Measurements from ENCODE around the gene P3H2. TPM values are rescaled to one million over a fixed set of nuclear protein-coding genes. Genes with fewer than 3 reads are reported as not detected.
"Not testable (repeated sequence)": the region's sequence is repeated elsewhere in the genome, so short reads cannot be mapped to it uniquely, and the experiment has no call there.

P3H2 gene
- polyA plus RNA-seq, 6 donors from 2014 or later = not detected

DNA sequence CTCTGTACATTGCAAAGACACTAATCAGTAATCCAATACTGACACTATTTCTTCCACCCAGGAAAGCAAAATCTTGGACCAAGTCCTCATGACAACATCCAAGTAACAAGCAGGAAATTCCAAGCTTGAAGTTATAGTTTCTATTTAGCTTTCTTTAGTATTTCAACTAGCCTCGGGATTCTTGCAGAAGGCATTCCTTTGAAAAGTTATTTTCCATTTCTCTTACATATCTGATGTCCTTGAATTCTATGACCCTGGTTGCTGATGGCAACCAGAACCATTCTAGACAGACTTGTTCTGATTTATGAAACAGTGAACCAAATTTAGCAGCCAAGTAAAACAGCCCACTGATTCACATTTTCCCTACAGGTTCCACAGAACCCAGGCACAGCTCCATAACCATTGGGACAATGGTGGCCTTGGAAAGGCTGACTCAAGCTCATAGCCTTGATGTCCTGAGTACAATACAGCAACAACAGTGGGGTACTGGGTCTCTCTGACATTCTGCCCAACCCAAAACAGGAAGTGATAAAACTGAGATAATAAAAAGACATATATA is 26.5 kb downstream of the P3H2 start:
- DNase-seq = no peak
- H3K27ac Mint-ChIP-seq = no peak overlapping the region
- H3K36me3 Mint-ChIP-seq = no peaks in the 10 kb centered on the region
- no peaks in the 10 kb centered on the region for H3K4me1 Mint-ChIP-seq
- no peak for ATAC-seq (ENCODE audit: low read depth in 2 of 2)
- peaks cover 0 to 6% (median 2%) of the 10 kb centered on the region in 7 donors for H3K9me3 Mint-ChIP-seq
- peaks cover 0 to 8% (median 0%) of the 10 kb centered on the region in 3 donors for H3K27me3 Mint-ChIP-seq
- H3K4me3 Mint-ChIP-seq = no peak overlapping the region

DNA sequence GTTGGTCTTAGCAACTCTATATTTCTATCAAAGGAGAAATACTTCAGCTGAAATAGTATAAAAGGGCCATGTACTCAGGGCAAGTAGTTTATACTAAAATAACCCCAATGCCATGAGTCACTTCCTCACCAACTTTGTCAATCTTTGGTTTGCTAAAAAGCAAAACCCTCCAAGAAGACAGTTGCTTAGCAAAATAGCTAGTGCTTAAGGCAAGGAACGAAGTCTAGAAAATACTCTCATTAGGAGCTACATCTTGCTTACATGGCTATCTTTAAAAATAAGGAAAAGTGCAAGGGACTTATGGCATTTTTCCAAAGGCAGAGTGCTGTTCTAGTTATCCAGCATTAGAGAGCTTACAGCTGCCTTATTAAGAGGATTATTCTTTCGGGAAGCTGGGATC is 28.4 kb downstream of the P3H2 start:
- Mint-ChIP-seq H3K36me3 (no peaks in the 10 kb centered on the region), H3K4me1 (no peaks in the 10 kb centered on the region), H3K4me3 (no peak overlapping the region), H3K9me3 (peaks cover 0 to 6% (median 2%) of the 10 kb centered on the region in 7 donors), H3K27ac (no peak overlapping the region), H3K27me3 (peaks cover 0 to 8% (median 0%) of the 10 kb centered on the region in 3 donors)
- DNase-seq (no peak), ATAC-seq (ENCODE audit: low read depth in 2 of 2) (no peak)

DNA sequence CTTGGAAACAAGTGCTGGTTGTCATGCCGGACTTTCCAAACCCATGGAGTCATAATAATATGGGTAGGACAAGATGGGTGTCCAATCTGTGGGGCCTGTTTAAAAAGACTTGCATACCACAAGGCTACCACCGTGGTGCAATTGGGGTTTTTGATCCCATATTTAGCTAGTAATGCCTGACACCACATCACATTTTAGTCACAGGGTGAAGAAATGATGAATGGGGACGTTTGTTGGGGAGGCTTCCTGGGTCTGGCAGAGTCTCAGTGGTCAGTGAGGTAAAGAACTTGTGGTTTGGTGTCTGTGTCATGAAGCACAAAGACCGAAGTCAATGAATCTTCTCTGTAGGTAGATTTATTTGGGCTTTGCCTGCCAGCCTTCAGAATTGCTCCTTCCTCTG is 31.0 kb downstream of the P3H2 start:
- DNase-seq (no peak), ATAC-seq (ENCODE audit: low read depth in 2 of 2) (no peak)
- H3K36me3 Mint-ChIP-seq = no peaks in the 10 kb centered on the region
- H3K4me3 Mint-ChIP-seq = no peak overlapping the region
- H3K27me3 Mint-ChIP-seq = peaks cover 0 to 8% (median 0%) of the 10 kb centered on the region in 3 donors
- no peak overlapping the region for H3K27ac Mint-ChIP-seq
- no peaks in the 10 kb centered on the region for H3K4me1 Mint-ChIP-seq
- H3K9me3 Mint-ChIP-seq = peaks cover 0 to 6% (median 2%) of the 10 kb centered on the region in 7 donors

DNA sequence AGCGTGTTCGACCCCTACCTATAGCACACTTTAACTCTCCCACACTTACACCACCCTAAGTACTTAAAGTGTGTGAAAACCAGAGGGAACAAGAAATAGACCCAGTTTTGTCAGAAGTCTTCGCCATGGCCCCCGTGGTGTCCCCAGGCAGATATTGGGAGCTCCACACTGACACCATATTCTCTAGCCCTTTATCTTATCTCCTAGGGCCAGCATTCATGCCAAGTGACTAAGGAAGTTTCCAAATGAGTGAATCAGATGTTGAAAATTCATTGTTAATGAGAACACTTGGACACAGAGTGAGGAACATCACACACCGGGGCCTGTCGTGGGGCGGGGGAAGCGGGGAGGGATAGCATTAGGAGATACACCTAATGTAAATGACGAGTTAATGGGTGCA is 31.8 kb downstream of the P3H2 start:
- Mint-ChIP-seq H3K4me3 (no peak overlapping the region), H3K27me3 (peaks cover 0 to 8% (median 0%) of the 10 kb centered on the region in 3 donors), H3K36me3 (no peaks in the 10 kb centered on the region), H3K4me1 (no peaks in the 10 kb centered on the region), H3K9me3 (peaks cover 0 to 6% (median 2%) of the 10 kb centered on the region in 7 donors), H3K27ac (no peak overlapping the region)
- ATAC-seq (ENCODE audit: low read depth in 2 of 2) = no peak
- DNase-seq = no peak

DNA sequence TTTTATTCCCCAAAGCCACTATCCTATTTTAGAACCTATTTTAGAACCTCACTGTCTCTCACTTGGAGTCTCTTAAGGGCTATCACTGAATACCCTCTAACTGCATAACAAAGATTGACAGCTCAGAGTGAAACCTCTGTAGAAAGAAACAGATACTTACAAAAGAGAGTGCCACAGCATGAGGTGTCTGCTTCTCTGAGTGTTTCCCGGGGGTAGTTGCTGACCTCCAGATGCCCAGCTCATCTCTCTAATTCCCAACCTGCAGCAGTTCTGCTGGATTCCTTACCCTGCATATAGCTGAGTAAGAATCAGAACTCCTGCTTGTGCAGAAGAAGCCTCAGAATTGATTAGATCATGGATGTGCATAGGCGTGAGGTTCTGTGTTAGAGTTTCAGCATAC is 34.5 kb downstream of the P3H2 start:
- H3K9me3 Mint-ChIP-seq = peaks cover 0 to 4% (median 0%) of the 10 kb centered on the region in 7 donors
- DNase-seq (no peak), ATAC-seq (ENCODE audit: low read depth in 2 of 2) (no peak)
- no peaks in the 10 kb centered on the region for H3K27me3 Mint-ChIP-seq
- H3K4me3 Mint-ChIP-seq = no peak overlapping the region
- H3K4me1 Mint-ChIP-seq = no peaks in the 10 kb centered on the region
- H3K36me3 Mint-ChIP-seq = no peaks in the 10 kb centered on the region
- H3K27ac Mint-ChIP-seq = no peak overlapping the region

DNA sequence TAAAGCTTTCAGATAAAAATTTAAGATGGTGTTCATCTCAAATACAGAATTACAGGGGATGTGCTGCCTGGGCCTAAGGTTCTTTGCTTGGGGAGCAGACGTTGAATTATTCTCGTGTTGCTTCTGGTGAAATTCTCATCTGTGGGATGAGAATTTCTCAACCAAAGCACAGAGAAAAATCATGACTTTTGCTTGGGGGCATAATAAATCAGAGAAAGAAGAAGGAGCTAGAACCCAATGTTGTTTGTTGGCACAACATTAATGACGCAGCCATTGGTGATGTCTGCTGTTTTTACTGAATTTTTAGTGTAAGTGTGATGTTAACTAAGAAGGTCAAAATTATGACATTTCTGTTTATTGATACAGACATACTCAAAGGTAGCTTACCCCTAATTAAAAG is 35.7 kb downstream of the P3H2 start:
- no peak overlapping the region for H3K4me3 Mint-ChIP-seq
- no peaks in the 10 kb centered on the region for H3K4me1 Mint-ChIP-seq
- DNase-seq = no peak
- H3K36me3 Mint-ChIP-seq = no peaks in the 10 kb centered on the region
- peaks cover 0 to 4% (median 0%) of the 10 kb centered on the region in 7 donors for H3K9me3 Mint-ChIP-seq
- H3K27ac Mint-ChIP-seq = no peak overlapping the region
- no peaks in the 10 kb centered on the region for H3K27me3 Mint-ChIP-seq
- ATAC-seq (ENCODE audit: low read depth in 2 of 2) = no peak

DNA sequence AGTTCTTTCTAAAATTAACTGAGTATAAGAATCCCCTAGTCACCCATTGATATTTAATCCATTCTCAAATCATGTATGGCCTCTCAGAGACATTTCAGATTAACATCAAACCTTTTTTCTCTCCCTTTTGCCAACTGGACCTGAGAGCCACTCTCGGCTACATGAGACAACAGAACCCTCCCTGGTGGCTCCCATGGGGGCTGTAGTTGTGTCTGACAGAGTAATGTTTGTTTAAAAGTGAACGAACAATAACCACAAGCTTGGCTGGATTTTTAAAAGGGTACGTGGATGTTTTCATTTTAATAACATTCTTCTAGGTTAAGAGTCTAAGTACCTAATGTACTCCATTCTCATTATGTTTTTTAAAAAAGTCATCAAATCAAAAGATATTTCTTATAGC is 37.1 kb downstream of the P3H2 start:
- H3K4me1 Mint-ChIP-seq = no peaks in the 10 kb centered on the region
- no peaks in the 10 kb centered on the region for H3K9me3 Mint-ChIP-seq
- no peak for DNase-seq
- no peaks in the 10 kb centered on the region for H3K36me3 Mint-ChIP-seq
- ATAC-seq (ENCODE audit: low read depth in 2 of 2) = no peak
- H3K27ac Mint-ChIP-seq = no peak overlapping the region
- H3K27me3 Mint-ChIP-seq = no peaks in the 10 kb centered on the region
- H3K4me3 Mint-ChIP-seq = no peak overlapping the region

DNA sequence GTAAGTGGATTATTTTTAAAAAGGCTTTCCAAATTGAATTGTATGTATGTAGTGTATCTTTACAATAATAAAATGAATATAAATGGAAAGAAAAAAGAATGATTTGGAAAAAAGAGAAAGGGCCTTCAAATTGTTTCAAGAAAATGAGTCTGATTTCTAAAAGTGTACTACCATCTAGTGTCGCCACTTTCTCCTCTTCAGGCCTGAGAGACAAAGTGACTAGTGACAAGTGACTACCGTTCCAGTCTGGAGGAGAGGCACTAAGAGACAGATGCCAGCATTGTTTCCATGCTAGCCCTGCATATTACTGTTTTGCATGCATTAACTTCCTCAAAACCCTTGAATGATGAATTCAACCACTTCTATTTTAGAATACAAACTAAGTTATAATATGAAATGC is 39.3 kb downstream of the P3H2 start:
- no peaks in the 10 kb centered on the region for H3K27me3 Mint-ChIP-seq
- ATAC-seq (ENCODE audit: low read depth in 2 of 2) (no peak), DNase-seq (no peak)
- H3K4me3 Mint-ChIP-seq = no peak overlapping the region
- no peaks in the 10 kb centered on the region for H3K4me1 Mint-ChIP-seq
- no peaks in the 10 kb centered on the region for H3K36me3 Mint-ChIP-seq
- no peak overlapping the region for H3K27ac Mint-ChIP-seq
- peaks cover 0 to 4% (median 0%) of the 10 kb centered on the region in 7 donors for H3K9me3 Mint-ChIP-seq

DNA sequence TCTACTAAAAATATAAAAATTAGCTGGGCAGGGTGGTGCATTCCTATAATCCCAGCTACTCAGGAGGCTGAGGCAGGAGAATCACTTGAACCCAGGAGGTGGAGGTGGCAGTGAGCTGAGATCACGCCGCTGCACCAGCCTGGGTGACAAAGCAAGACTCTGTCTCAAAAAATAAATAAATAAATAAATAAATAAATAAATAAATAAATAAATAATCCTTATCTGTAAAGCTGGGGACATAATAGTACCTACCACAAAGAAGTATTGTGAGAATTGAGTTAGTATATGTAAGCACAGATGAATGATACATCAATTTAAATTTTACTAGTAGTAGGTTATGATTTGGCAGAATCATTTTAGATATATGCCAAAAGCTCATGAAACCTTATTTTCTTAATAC is 41.5 kb downstream of the P3H2 start:
- H3K27me3 Mint-ChIP-seq; ATAC-seq (ENCODE audit: low read depth in 2 of 2); H3K36me3 Mint-ChIP-seq; H3K4me3 Mint-ChIP-seq; DNase-seq; H3K4me1 Mint-ChIP-seq; H3K27ac Mint-ChIP-seq; H3K9me3 Mint-ChIP-seq: not testable (repeated sequence)

DNA sequence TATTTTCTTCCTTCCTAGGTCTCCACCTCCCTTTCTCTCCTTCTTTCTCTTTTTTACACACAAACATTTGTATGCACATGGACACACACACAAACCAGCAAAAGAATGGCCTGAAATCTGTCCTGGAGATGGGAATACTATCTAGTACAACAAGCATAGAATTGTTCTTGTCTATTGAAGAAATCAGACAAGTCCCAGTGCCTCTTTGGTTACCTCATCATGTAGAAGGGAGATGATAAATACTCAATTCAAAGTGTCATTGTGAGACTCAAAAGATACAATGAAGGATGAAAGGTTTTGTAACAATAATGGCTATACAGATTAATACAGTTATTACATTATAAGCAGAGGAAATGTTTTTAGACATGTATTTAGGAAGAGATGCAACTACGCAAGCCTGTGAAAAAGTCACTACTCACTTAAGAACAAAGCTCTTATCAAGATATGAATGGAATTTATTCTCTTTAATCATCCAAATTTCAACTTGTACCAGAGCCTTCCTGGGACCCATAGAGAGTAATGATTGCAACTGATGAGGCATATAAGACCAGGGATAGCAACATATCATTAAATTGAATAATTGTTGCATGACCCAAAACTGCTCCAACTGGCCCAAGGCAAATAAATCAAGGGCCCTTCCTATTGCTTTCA is 43.2 kb downstream of the P3H2 start:
- no peak overlapping the region for H3K4me3 Mint-ChIP-seq
- no peaks in the 10 kb centered on the region for H3K4me1 Mint-ChIP-seq
- H3K36me3 Mint-ChIP-seq = no peaks in the 10 kb centered on the region
- DNase-seq (no peak), ATAC-seq (ENCODE audit: low read depth in 2 of 2) (no peak)
- peaks cover 0 to 5% (median 0%) of the 10 kb centered on the region in 7 donors for H3K9me3 Mint-ChIP-seq
- H3K27ac Mint-ChIP-seq = no peak overlapping the region
- peaks cover 0 to 5% (median 0%) of the 10 kb centered on the region in 3 donors for H3K27me3 Mint-ChIP-seq

DNA sequence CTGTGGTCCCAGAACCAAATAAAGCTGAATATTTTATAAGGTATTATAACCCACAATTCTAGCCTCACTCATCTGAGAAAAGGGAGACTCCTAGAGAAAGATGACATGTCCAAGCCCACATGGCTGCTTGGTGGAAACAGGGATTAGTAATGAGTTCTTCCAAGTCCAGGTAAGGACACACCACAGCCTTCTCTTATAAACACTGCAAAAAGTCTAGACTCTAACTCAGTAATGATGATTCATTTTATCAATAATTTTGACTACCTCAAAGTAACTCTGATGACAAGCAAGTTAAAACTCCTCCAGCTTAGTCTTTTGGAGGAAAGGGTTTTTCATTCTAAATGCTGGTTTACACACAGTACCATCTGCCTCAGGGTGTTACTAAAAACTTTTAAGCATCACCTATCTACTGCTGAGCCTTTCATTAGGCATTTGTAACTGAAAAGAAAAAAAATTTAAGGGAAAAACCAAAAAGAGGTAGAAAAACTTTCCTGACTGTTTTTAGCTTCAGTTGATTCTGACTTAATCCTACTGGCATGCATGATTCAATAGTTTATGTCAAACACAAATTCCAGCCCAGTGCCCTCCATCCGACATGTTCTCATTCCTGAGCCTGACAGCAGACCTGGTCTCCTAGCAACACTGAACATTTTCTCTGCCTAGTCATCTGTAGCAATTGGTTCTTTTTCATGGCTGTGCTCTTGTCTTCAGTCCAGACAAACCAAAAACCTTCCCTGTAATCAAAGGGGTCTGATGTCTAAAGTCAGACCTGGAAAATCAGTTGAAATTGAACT is 43.9 kb downstream of the P3H2 start:
- Mint-ChIP-seq H3K4me1 (no peaks in the 10 kb centered on the region), H3K9me3 (peaks cover 0 to 5% (median 0%) of the 10 kb centered on the region in 7 donors), H3K27me3 (peaks cover 0 to 5% (median 0%) of the 10 kb centered on the region in 3 donors), H3K36me3 (no peaks in the 10 kb centered on the region), H3K27ac (no peak overlapping the region), H3K4me3 (no peak overlapping the region)
- no peak for DNase-seq
- no peak for ATAC-seq (ENCODE audit: low read depth in 2 of 2)

DNA sequence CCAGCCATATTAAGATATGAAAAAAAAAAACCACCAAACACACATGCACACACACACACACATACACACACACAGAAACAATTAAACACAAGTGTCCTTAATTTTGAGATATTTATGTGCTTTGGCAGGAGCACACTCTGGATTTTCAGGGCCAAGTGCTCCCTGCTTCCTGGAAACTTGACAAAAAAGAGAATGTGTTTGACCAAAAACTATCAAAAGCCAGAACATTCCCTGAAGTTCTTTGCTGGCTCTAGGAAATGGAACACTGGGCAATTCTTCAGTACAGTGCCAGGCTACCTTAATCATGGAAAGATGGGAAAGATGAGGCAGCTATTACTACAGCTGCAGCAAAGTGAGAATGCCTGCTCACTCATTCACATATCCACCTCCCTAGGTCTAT is 44.6 kb downstream of the P3H2 start:
- H3K36me3 Mint-ChIP-seq = no peaks in the 10 kb centered on the region
- H3K4me1 Mint-ChIP-seq = no peaks in the 10 kb centered on the region
- DNase-seq (no peak), ATAC-seq (ENCODE audit: low read depth in 2 of 2) (no peak)
- H3K27ac Mint-ChIP-seq = no peak overlapping the region
- peaks cover 0 to 5% (median 0%) of the 10 kb centered on the region in 7 donors for H3K9me3 Mint-ChIP-seq
- H3K4me3 Mint-ChIP-seq = no peak overlapping the region
- H3K27me3 Mint-ChIP-seq = peaks cover 0 to 5% (median 0%) of the 10 kb centered on the region in 3 donors

DNA sequence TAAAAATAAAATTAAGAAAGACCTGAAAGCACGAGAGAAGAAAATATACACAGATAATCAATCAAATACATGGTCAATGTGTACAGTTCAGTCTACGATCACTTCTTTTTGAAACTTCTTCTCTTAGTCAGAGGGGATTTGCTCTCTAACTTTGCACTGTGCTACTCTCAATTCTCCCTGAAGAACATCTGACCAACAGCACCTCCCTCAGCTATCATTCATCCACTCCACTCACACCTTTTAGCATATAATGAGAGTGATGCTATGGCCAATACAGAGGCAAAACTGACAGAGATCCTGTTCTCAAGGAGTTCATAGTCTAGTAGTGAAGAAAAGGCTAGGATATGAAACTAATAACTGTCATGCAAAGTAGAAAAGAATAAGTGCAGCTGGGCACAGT is 45.9 kb downstream of the P3H2 start:
- peaks cover 0 to 5% (median 0%) of the 10 kb centered on the region in 7 donors for H3K9me3 Mint-ChIP-seq
- H3K27ac Mint-ChIP-seq = no peak overlapping the region
- H3K4me1 Mint-ChIP-seq = no peaks in the 10 kb centered on the region
- H3K27me3 Mint-ChIP-seq = peaks cover 0 to 5% (median 0%) of the 10 kb centered on the region in 3 donors
- no peak overlapping the region for H3K4me3 Mint-ChIP-seq
- no peaks in the 10 kb centered on the region for H3K36me3 Mint-ChIP-seq
- ATAC-seq (ENCODE audit: low read depth in 2 of 2) (no peak), DNase-seq (no peak)
